GM23248 (cell line): ENCODE results near the gene ADAMTS14. TPM values are rescaled to one million over a fixed set of nuclear protein-coding genes. Genes with fewer than 3 reads are reported as not detected.

Source experiments
- DNase-seq: peaks from one replicate; pipeline ENCODE4 v3.0.0-alpha.2; 2015
- H2AFZ ChIP-seq: fragments of 200-600 bp; sonication (generic); 2 replicates; pipeline ENCODE4 v1.6.1; 2016; ENCODE audit warnings: antibody characterized with exemption
- H3F3A ChIP-seq: fragments of 200-600 bp; sonication (generic); 2 replicates; pipeline ENCODE4 v1.6.1; 2016; ENCODE audit warnings: mild to moderate bottlenecking, antibody characterized with exemption, mixed run types; ENCODE audit not compliant: insufficient read depth
- H3K27ac ChIP-seq: fragments of 200-600 bp; sonication (generic); 2 replicates; pipeline ENCODE4 v1.5.1; 2016; ENCODE audit warnings: mild to moderate bottlenecking
- H3K27me3 ChIP-seq: fragments of 200-600 bp; sonication (generic); replicated peaks from 2 replicates; pipeline ENCODE4 v1.6.1; 2016; ENCODE audit warnings: mild to moderate bottlenecking; ENCODE audit not compliant: insufficient read depth
- H3K36me3 ChIP-seq: fragments of 200-600 bp; sonication (generic); 2 replicates; pipeline ENCODE4 v1.6.1; 2016; ENCODE audit warnings: low read depth, mild to moderate bottlenecking
- H3K4me1 ChIP-seq: fragments of 200-600 bp; sonication (generic); 2 replicates; pipeline ENCODE4 v1.6.1; 2016; ENCODE audit warnings: mild to moderate bottlenecking; ENCODE audit not compliant: insufficient read depth
- H3K4me2 ChIP-seq: fragments of 200-600 bp; sonication (generic); one replicate; pipeline ENCODE4 v1.6.1; 2016; ENCODE audit warnings: mild to moderate bottlenecking; ENCODE audit not compliant: unreplicated experiment
- H3K4me3 ChIP-seq: fragments of 200-600 bp; sonication (generic); 2 replicates; pipeline ENCODE4 v1.5.1; 2016; ENCODE audit warnings: mild to moderate bottlenecking
- H3K79me2 ChIP-seq: fragments of 200-600 bp; sonication (generic); 2 replicates; pipeline ENCODE4 v1.6.1; 2016; ENCODE audit warnings: mild to moderate bottlenecking; ENCODE audit not compliant: insufficient read depth
- H3K9ac ChIP-seq: fragments of 200-600 bp; sonication (generic); 2 replicates; pipeline ENCODE4 v1.6.1; 2016; ENCODE audit warnings: mild to moderate bottlenecking
- H3K9me2 ChIP-seq: fragments of 200-600 bp; sonication (generic); 2 replicates; pipeline ENCODE4 v1.6.1; 2016; ENCODE audit warnings: mixed run types, mild to moderate bottlenecking, moderate library complexity; ENCODE audit not compliant: insufficient read depth
- H3K9me3 ChIP-seq: fragments of 200-600 bp; sonication (generic); one replicate; pipeline ENCODE4 v1.6.1; 2017; ENCODE audit warnings: low read depth
- H4K20me1 ChIP-seq: fragments of 200-600 bp; sonication (generic); 2 replicates; pipeline ENCODE4 v1.6.0; 2016; ENCODE audit not compliant: insufficient read depth
- EZH2 ChIP-seq: fragments of 200-600 bp; sonication (generic); IDR thresholded peaks from 2 replicates; pipeline ENCODE4 v1.6.1; 2018; ENCODE audit warnings: antibody characterized with exemption, mild to moderate bottlenecking; ENCODE audit not compliant: insufficient read depth, poor library complexity, severe bottlenecking
- EZH2phosphoT487 ChIP-seq: fragments of 200-600 bp; sonication (generic); IDR thresholded peaks from 2 replicates; pipeline ENCODE4 v1.6.1; 2018; ENCODE audit warnings: antibody characterized with exemption, moderate library complexity, mild to moderate bottlenecking, low read depth; ENCODE audit not compliant: insufficient read depth
- WGBS, 2 experiments: methylation state at CpG; one replicate each; pipeline ENCODE4 v1.1.6; 2015 to 2017; ENCODE audit warnings: low lambda C conversion rate in 2 of 2, low coverage in 1 of 2; ENCODE audit errors: missing lambda C conversion rate in 2 of 2; 5-methylcytosine and 5-hydroxymethylcytosine counted together
- in situ Hi-C: fragments of 300-500 bp; cut with MboI; formaldehyde crosslinking; loops from 2 replicates; pipeline ENCODE4 v1.15.0; 2020
- polyA plus RNA-seq: library from polyadenylated mRNA; unstranded; fragments of >200 nt; fragmentation: Nextera tagmentation; extraction: Ambion mirVana; gene quantifications from 2 replicates; pipeline ENCODE4 v1.2.1, GENCODE V29; 2016
- total RNA-seq: library from RNA; depleted of rRNA; stranded (reverse); fragments of >200 nt; shearing (Covaris generic); gene quantifications from 2 replicates; pipeline ENCODE4 v1.2.3, GENCODE V29; 2014

Gene ADAMTS14
- total and polyA plus RNA-seq, 2 experiments from 2014 or later = 0.91 to 0.97 TPM

DNA sequence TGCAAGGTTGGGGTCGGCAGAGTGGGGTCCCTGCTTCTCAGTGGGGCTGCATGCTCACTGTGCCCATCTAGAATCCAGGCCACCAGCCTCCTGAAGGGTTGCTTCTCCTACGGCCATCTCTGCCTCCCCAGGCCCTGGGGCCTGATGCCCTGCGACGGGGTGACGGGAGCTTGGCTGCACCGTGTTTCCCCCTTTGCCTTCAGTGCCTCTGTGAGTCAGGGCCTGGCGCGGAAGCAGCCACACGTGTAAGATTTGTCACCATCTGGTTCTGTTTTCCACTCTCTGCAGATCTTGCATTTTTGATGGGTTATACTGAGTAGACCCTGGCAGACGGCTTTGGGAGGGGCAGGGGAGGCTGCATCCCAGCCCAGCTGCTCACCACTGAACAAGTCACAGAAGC lies 7.2 kb downstream of the ADAMTS14 start:
- Histone ChIP-seq H3K4me3 (no peak overlapping the region), H3K36me3 (no peaks in the 10 kb centered on the region), H3K4me2 (peak overlapping the region; percentile 25)

DNA sequence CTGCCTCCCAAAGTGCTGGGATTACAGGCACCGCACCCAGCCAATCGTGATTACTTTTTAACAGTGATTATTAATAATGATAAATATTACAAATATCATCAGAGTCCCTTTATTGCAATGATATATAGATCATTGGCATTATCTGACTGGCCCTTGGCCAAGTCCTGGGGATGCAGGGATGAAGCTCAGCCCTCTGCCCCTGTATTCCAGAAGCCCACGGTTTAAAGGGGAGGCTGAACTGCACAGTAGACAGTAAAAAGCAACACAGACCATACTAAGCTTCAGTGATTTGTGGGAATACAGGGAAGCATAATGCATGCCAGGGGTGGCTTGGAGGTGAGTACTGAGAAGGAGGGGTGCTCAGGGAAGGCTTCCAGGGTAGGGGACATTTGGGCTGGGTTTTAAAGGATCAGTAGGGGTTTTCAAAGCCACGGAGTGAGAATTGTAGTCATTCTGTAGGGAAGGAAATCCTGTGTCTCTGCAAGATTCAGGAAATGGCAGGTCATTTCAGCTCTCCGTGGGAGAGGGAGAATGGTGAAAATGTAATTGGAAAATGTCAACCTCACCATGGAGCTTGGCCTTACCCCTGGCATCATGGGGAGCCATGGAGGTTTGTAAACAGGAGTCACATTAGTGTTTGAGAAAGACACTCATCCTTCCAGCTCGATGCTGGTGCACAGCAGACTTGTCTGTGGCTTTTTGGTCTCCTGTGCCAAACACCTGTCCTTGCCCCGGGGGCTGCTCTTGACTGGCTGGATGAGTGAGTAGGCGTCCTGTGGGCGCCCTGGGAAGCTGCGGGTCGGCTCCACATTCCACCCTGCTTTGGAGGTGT lies 8.8 kb downstream of the ADAMTS14 start:
- DNase-seq = no peak
- Histone ChIP-seq H2AFZ (no peak overlapping the region), H3K27ac (no peak overlapping the region), H3K36me3 (no peaks in the 10 kb centered on the region), H3F3A (no peaks in the 10 kb centered on the region), H3K9me2 (no peaks in the 10 kb centered on the region), H3K79me2 (no peaks in the 10 kb centered on the region), H3K9ac (no peak overlapping the region), H4K20me1 (no peaks in the 10 kb centered on the region), H3K27me3 (no peaks in the 10 kb centered on the region), H3K9me3 (no peaks in the 10 kb centered on the region), H3K4me2 (no peak overlapping the region), H3K4me3 (no peak overlapping the region), H3K4me1 (peaks cover 15% of the 10 kb centered on the region)
- in situ Hi-C loops = no loop called here
- 79 to 84% methylated on average over 11 of the region's 11 CpGs for WGBS, 2 experiments
- no peak for TF ChIP-seq EZH2

More for the DNA sequence above, 7.2 kb downstream of the ADAMTS14 start:
- Histone ChIP-seq H3K4me1 (peaks cover 15% of the 10 kb centered on the region), H3K27ac (peak overlapping the region; percentile 59), H4K20me1 (no peaks in the 10 kb centered on the region), H3K9me2 (no peaks in the 10 kb centered on the region), H3K9me3 (no peaks in the 10 kb centered on the region), H3K79me2 (no peaks in the 10 kb centered on the region), H3K9ac (peak overlapping the region; percentile 44; the same call in 1 of the 2 replicates), H3F3A (no peaks in the 10 kb centered on the region), H3K27me3 (no peaks in the 10 kb centered on the region), H2AFZ (no peak overlapping the region)
- in situ Hi-C loops = no loop called here
- WGBS, 2 experiments = 2 to 3% methylated on average over 10 of the region's 10 CpGs
- TF ChIP-seq EZH2 = no peak
- no peak for TF ChIP-seq EZH2phosphoT487
- DNase-seq = peak; percentile 96

DNA sequence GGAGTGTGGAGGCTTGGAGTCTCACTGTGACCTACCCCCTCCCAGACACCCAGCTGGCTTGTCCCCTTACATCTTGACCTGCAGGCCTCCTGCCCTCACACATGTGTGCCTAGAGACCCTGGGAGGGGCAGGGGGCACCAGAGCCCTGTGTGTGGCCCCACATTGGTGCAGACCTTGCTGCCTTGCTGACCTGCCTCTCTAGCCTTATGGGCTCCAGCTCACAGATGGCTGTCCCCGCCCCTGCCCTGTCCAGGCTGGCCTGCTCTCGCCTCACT lies 9.4 kb downstream of the ADAMTS14 start:
- in situ Hi-C loops = no loop called here
- H3K4me1 ChIP-seq = peaks cover 15% of the 10 kb centered on the region
- no peaks in the 10 kb centered on the region for H3K36me3 ChIP-seq
- no peak overlapping the region for H3K4me3 ChIP-seq
- H3K4me2 ChIP-seq = no peak overlapping the region
- no peak overlapping the region for H3K27ac ChIP-seq
- H4K20me1 ChIP-seq = no peaks in the 10 kb centered on the region
- no peaks in the 10 kb centered on the region for H3K9me2 ChIP-seq
- H3K79me2 ChIP-seq = no peaks in the 10 kb centered on the region
- WGBS, 2 experiments = 92 to 100% methylated on average over 2 of the region's 2 CpGs
- no peak for TF ChIP-seq EZH2phosphoT487
- no peak for TF ChIP-seq EZH2
- H3K9ac ChIP-seq = no peak overlapping the region
- H3K9me3 ChIP-seq = no peaks in the 10 kb centered on the region
- no peak for DNase-seq
- no peak overlapping the region for H2AFZ ChIP-seq
- H3K27me3 ChIP-seq = no peaks in the 10 kb centered on the region
- no peaks in the 10 kb centered on the region for H3F3A ChIP-seq

DNA sequence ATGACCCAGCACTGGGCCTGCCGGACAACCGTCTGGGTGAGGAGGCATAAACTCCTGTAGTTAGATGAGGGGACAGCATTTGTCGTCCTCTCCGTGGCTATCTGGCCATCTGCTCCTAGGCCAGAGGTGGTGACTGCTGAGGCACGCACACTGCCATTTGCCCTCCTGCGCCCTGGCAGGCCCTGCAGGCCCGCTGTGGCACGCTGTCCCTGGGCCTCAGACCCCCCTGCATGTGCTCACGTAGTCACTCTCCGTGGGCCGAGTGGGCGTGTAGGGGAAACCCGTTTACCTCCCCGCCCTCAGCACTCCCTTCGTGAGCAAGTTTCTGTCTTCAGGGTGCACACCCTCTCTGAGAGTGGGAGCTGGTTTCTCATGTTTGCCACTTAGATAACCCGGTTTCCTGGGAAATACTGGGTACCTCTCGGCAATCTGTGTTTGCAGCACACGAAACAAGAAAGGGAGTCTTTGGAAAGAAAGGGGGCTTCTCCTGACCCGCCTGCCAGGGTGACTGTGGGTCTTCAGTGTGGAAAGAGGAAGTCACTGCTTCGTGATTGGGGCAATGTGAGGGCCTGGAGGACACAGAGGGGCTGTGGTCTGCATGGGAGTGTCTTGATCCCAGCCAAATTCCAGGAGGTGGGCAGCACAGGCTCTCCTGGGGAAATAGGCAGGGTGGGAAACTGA lies 10.8 kb downstream of the ADAMTS14 start:
- no peak for DNase-seq
- Histone ChIP-seq H3K9me3 (no peaks in the 10 kb centered on the region), H2AFZ (no peak overlapping the region), H3K4me3 (no peak overlapping the region), H4K20me1 (no peaks in the 10 kb centered on the region), H3K27me3 (no peaks in the 10 kb centered on the region), H3K9me2 (no peaks in the 10 kb centered on the region), H3F3A (no peaks in the 10 kb centered on the region), H3K79me2 (no peaks in the 10 kb centered on the region), H3K4me2 (no peak overlapping the region), H3K36me3 (no peaks in the 10 kb centered on the region), H3K4me1 (peaks cover 15% of the 10 kb centered on the region), H3K27ac (no peak overlapping the region), H3K9ac (no peak overlapping the region)
- in situ Hi-C loops = no loop called here
- TF ChIP-seq EZH2 (no peak), EZH2phosphoT487 (no peak)
- 93% methylated on average over 20 of the region's 20 CpGs for WGBS, 2 experiments
